ENCODE measurements around the gene SHANK3.

GRCh38 chr22:50695421-50696250, 23.0 kb downstream of the SHANK3 start:
- no peak for TF ChIP-seq CTCF (conservative IDR thresholded peaks at IDR 0.05; ENCODE audit: low read length)
- TF ChIP-seq EZH2phosphoT487 (IDR thresholded peaks at IDR 0.05; ENCODE audit: borderline replicate concordance, low read depth, low read length) = no peak

All from OCI-LY7 (cell line).